WTC11 (cell line): ENCODE measurements around the gene STRADA. TPM values are rescaled to one million over a fixed set of nuclear protein-coding genes. Genes with fewer than 3 reads are reported as not detected.

Experiments
- ATAC-seq: fragments of 200-7000 bp; cut with Tn5 transposase; 2 replicates; pipeline ENCODE4 v1.10.0; 2021; ENCODE audit warnings: mild to moderate bottlenecking, moderate library complexity
- CTCF ChIA-PET: fragments of 300-600 bp; sonication (Branson Sonifier 250); formaldehyde crosslinking; loops from one replicate; lab custom pipeline; 2021; ENCODE audit warnings: antibody characterized with exemption; lab: Charles Lee
- POLR2A ChIA-PET: fragments of 350-600 bp; sonication (Branson Sonifier 250); formaldehyde crosslinking; loops from one replicate; lab custom pipeline; 2021; ENCODE audit warnings: antibody characterized with exemption; lab: Charles Lee
- DNase-seq: peaks from one replicate; pipeline ENCODE4 v3.0.0; 2021; ENCODE audit warnings: low spot score
- H3K27ac Mint-ChIP-seq: 2 replicates; pipeline ENCODE4 v1.8.0; 2021; ENCODE audit warnings: mixed read lengths
- H3K27me3 Mint-ChIP-seq: 2 replicates; pipeline ENCODE4 v1.8.0; 2021; ENCODE audit warnings: low read depth, mild to moderate bottlenecking, moderate library complexity, mixed read lengths
- H3K36me3 Mint-ChIP-seq: 2 replicates; pipeline ENCODE4 v1.8.0; 2021; ENCODE audit warnings: mixed read lengths
- H3K4me1 Mint-ChIP-seq: 2 replicates; pipeline ENCODE4 v1.8.0; 2022; ENCODE audit warnings: mixed read lengths
- H3K4me3 Mint-ChIP-seq: 2 replicates; pipeline ENCODE4 v1.8.0; 2021; ENCODE audit warnings: mild to moderate bottlenecking, moderate library complexity, mixed read lengths
- H3K9me3 Mint-ChIP-seq: 2 replicates; pipeline ENCODE4 v1.8.0; 2021; ENCODE audit warnings: mixed read lengths
- CREB1 ChIP-seq: sonication (generic); formaldehyde crosslinking; IDR thresholded peaks from 2 replicates; pipeline ENCODE4 v1.8.0; 2023; ENCODE audit warnings: mild to moderate bottlenecking, missing genetic modification reagents
- EMX1 ChIP-seq: fragments of 250-450 bp; sonication (Bioruptor Pico); IDR thresholded peaks from 2 replicates; pipeline ENCODE4 v1.8.0; 2021; ENCODE audit warnings: mild to moderate bottlenecking
- FOXK1 ChIP-seq: sonication (generic); formaldehyde crosslinking; IDR thresholded peaks from 2 replicates; pipeline ENCODE4 v1.8.0; 2022; ENCODE audit warnings: mild to moderate bottlenecking, moderate library complexity, missing genetic modification reagents
- MYBL2 ChIP-seq: sonication (generic); formaldehyde crosslinking; IDR thresholded peaks from 2 replicates; pipeline ENCODE4 v1.8.1; 2023; ENCODE audit warnings: mild to moderate bottlenecking, moderate library complexity, missing genetic modification reagents
- NFYB ChIP-seq: sonication (generic); formaldehyde crosslinking; conservative IDR thresholded peaks from 2 replicates; pipeline ENCODE4 v1.8.0; 2022; ENCODE audit warnings: low read depth, missing genetic modification reagents
- NR1H2 ChIP-seq: sonication (generic); formaldehyde crosslinking; IDR thresholded peaks from 2 replicates; pipeline ENCODE4 v1.9.0; 2021; ENCODE audit warnings: mild to moderate bottlenecking, moderate library complexity, missing genetic modification reagents
- NR2C2 ChIP-seq: sonication (generic); formaldehyde crosslinking; IDR thresholded peaks from 2 replicates; pipeline ENCODE4 v1.8.0; 2022; ENCODE audit warnings: mild to moderate bottlenecking, missing genetic modification reagents
- SMAD4 ChIP-seq: sonication (generic); formaldehyde crosslinking; IDR thresholded peaks from 2 replicates; pipeline ENCODE4 v1.8.0; 2022; ENCODE audit warnings: mild to moderate bottlenecking, missing genetic modification reagents
- TCF7 ChIP-seq: sonication (generic); formaldehyde crosslinking; IDR thresholded peaks from 2 replicates; pipeline ENCODE4 v1.8.0; 2022; ENCODE audit warnings: mild to moderate bottlenecking, low read depth, missing genetic modification reagents, moderate library complexity
- ZNF121 ChIP-seq: sonication (generic); formaldehyde crosslinking; IDR thresholded peaks from 2 replicates; pipeline ENCODE4 v1.8.0; 2023; ENCODE audit warnings: missing genetic modification reagents
- total RNA-seq: library from RNA; stranded (reverse); gene quantifications from 3 replicates; pipeline ENCODE4 v1.2.3, GENCODE V29; 2021
- TF ChIP-seq, protein P1 (sequence below): sonication (generic); formaldehyde crosslinking; IDR thresholded peaks from 2 replicates; pipeline ENCODE4 v1.8.0; 2022; ENCODE audit warnings: missing genetic modification reagents
- TF ChIP-seq, protein P2 (sequence below): sonication (generic); formaldehyde crosslinking; IDR thresholded peaks from 2 replicates; pipeline ENCODE4 v1.8.1; 2023; ENCODE audit warnings: mild to moderate bottlenecking, missing genetic modification reagents, borderline replicate concordance
- TF ChIP-seq, protein P3 (sequence below): fragments of 250-450 bp; sonication (Bioruptor Pico); IDR thresholded peaks from 2 replicates; pipeline ENCODE4 v2.1.2; 2022; ENCODE audit warnings: mild to moderate bottlenecking, moderate library complexity
- TF ChIP-seq, protein P4 (sequence below): sonication (generic); formaldehyde crosslinking; IDR thresholded peaks from 2 replicates; pipeline ENCODE4 v1.8.1; 2022; ENCODE audit warnings: low read depth, missing genetic modification reagents, borderline replicate concordance
- TF ChIP-seq, protein P5 (sequence below): sonication (generic); formaldehyde crosslinking; IDR thresholded peaks from 2 replicates; pipeline ENCODE4 v1.8.1; 2023; ENCODE audit warnings: mild to moderate bottlenecking, missing genetic modification reagents

STRADA gene
- total RNA-seq, 1 experiment from 2014 or later: 36.6 TPM

DNA sequence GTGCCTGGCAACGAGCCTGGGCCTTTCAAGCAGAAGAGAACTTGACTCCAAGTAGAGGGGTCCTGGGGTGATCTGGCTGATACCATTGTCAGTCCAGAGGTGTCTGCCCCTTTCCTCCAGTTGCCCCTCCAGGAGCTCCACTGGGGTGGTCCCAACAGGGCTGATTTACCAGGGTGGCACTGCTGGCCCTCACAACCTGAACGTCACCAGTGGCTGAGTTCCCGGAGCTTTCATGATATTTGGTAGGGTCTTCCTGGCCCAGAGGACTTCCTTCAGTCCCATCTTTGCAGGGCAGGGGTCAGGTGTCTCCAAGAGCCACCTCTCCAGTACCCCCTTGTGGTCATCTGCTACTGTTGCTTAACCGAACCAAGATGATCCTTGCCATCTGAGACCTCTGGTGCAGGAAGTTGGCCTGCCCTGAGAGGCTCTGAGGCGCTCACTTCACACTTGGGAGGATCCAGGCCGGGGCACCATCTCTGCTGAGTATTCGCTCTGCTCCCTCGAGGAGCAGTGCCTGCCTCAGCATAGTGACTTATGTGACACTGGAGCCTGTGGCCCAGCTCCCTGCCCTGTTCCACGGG is 45.1 kb downstream of the STRADA start (continued):
- TF ChIP-seq FOXK1 (CRISPR knock-in tag) (no peak), TCF7 (no peak)

DNA sequence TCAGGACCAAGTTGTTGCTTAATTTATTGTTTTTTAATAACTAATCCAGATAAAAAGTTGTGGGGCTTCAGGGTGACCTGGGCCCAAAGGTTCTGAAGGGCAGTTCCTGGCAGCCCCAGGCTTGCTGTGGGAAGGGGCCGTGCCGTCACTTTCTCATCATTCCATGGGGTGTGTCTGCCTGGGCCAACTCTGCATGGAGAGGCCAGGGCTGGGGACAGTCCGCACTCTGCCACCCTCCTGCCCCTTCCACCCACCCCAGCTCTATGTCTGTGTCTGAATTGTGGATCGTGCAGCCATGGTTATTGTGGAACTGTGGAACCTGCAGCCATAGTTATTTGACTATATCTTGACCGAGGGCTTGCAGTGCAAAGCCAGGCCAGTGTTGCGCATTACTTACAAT is 45.7 kb downstream of the STRADA start:
- Mint-ChIP-seq H3K27ac (0 out of 2 replicates have a peak overlapping the region, but pooled peaks have one; percentile 63), H3K4me1 (peaks cover 33% of the 10 kb centered on the region), H3K27me3 (no peaks in the 10 kb centered on the region), H3K36me3 (peaks cover 7% of the 10 kb centered on the region; the same call in 1 of the 2 replicates), H3K4me3 (no peak overlapping the region), H3K9me3 (no peaks in the 10 kb centered on the region)
- POLR2A ChIA-PET: no interaction called here
- DNase-seq (no peak), ATAC-seq (no peak)
- CTCF ChIA-PET: interaction anchor here (0.6 to 2.6 kb wide), 13 partner anchors 8 to 271 kb away, joined by 3 to 19 read pairs (median 5); partner anchors contain the start of gene MAP3K3
- TF ChIP-seq, protein P1, sequence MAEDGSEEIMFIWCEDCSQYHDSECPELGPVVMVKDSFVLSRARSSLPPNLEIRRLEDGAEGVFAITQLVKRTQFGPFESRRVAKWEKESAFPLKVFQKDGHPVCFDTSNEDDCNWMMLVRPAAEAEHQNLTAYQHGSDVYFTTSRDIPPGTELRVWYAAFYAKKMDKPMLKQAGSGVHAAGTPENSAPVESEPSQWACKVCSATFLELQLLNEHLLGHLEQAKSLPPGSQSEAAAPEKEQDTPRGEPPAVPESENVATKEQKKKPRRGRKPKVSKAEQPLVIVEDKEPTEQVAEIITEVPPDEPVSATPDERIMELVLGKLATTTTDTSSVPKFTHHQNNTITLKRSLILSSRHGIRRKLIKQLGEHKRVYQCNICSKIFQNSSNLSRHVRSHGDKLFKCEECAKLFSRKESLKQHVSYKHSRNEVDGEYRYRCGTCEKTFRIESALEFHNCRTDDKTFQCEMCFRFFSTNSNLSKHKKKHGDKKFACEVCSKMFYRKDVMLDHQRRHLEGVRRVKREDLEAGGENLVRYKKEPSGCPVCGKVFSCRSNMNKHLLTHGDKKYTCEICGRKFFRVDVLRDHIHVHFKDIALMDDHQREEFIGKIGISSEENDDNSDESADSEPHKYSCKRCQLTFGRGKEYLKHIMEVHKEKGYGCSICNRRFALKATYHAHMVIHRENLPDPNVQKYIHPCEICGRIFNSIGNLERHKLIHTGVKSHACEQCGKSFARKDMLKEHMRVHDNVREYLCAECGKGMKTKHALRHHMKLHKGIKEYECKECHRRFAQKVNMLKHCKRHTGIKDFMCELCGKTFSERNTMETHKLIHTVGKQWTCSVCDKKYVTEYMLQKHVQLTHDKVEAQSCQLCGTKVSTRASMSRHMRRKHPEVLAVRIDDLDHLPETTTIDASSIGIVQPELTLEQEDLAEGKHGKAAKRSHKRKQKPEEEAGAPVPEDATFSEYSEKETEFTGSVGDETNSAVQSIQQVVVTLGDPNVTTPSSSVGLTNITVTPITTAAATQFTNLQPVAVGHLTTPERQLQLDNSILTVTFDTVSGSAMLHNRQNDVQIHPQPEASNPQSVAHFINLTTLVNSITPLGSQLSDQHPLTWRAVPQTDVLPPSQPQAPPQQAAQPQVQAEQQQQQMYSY (CRISPR knock-in tag): no peak
- TF ChIP-seq SMAD4 (CRISPR knock-in tag): no peak
- TF ChIP-seq, protein P2, sequence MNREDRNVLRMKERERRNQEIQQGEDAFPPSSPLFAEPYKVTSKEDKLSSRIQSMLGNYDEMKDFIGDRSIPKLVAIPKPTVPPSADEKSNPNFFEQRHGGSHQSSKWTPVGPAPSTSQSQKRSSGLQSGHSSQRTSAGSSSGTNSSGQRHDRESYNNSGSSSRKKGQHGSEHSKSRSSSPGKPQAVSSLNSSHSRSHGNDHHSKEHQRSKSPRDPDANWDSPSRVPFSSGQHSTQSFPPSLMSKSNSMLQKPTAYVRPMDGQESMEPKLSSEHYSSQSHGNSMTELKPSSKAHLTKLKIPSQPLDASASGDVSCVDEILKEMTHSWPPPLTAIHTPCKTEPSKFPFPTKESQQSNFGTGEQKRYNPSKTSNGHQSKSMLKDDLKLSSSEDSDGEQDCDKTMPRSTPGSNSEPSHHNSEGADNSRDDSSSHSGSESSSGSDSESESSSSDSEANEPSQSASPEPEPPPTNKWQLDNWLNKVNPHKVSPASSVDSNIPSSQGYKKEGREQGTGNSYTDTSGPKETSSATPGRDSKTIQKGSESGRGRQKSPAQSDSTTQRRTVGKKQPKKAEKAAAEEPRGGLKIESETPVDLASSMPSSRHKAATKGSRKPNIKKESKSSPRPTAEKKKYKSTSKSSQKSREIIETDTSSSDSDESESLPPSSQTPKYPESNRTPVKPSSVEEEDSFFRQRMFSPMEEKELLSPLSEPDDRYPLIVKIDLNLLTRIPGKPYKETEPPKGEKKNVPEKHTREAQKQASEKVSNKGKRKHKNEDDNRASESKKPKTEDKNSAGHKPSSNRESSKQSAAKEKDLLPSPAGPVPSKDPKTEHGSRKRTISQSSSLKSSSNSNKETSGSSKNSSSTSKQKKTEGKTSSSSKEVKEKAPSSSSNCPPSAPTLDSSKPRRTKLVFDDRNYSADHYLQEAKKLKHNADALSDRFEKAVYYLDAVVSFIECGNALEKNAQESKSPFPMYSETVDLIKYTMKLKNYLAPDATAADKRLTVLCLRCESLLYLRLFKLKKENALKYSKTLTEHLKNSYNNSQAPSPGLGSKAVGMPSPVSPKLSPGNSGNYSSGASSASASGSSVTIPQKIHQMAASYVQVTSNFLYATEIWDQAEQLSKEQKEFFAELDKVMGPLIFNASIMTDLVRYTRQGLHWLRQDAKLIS (CRISPR knock-in tag): no peak

DNA sequence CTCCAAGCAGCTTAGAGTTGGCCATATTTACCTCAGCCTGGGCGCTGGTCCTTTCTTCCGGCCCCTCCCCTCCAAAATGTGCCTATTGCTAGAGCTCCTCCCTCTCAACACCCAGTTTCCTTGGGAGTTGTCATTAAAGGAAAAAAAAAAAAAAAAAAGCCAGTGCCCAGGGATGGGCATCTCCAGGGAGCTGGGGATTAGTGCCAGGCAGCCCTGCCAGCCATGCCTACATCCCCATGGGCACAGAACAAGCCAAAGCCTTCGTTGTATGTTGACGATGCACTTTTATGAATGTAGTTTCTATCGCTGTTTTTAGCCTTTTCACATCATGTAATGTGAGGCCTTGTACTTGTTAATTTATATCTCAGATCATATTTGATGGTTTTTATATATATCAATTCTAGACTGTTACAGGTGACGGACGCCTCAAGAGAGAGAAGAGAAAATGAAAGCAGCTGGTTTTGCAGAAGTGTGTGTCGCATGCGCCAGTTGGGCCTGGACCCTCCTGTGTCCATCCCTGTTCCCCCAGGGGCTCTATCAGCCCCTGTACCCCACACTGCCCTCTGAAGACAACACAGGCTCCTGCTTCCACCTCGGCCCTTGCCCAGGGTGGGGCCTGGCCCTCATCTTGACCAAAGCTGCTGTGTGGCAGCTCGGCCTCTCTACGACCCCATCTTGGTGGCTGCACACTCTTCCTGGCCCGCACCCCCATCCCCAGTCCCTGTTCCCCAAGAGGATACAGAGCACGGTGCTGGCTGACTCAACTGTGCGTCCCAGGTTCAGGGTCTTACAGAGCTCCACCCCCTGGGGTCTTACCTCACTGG is 46.4 kb downstream of the STRADA start:
- H3K4me1 Mint-ChIP-seq: peaks cover 33% of the 10 kb centered on the region
- H3K4me3 Mint-ChIP-seq: no peak overlapping the region
- H3K36me3 Mint-ChIP-seq: peaks cover 12% of the 10 kb centered on the region; the same call in 1 of the 2 replicates
- no peaks in the 10 kb centered on the region for H3K9me3 Mint-ChIP-seq
- H3K27ac Mint-ChIP-seq: no peak overlapping the region
- H3K27me3 Mint-ChIP-seq: no peaks in the 10 kb centered on the region
- ATAC-seq (no peak), DNase-seq (no peak)
- TF ChIP-seq CREB1 (CRISPR knock-in tag) (no peak), NFYB (no peak)
- POLR2A ChIA-PET: interaction anchor here (0.6 kb wide), 1 partner anchor 224 kb away, joined by 4 read pairs; no protein-coding TSS in a partner anchor
- CTCF ChIA-PET: interaction anchor here (0.6 to 3.3 kb wide), 13 partner anchors 12 to 270 kb away, joined by 3 to 22 read pairs (median 6); partner anchors contain the start of gene MAP3K3

DNA sequence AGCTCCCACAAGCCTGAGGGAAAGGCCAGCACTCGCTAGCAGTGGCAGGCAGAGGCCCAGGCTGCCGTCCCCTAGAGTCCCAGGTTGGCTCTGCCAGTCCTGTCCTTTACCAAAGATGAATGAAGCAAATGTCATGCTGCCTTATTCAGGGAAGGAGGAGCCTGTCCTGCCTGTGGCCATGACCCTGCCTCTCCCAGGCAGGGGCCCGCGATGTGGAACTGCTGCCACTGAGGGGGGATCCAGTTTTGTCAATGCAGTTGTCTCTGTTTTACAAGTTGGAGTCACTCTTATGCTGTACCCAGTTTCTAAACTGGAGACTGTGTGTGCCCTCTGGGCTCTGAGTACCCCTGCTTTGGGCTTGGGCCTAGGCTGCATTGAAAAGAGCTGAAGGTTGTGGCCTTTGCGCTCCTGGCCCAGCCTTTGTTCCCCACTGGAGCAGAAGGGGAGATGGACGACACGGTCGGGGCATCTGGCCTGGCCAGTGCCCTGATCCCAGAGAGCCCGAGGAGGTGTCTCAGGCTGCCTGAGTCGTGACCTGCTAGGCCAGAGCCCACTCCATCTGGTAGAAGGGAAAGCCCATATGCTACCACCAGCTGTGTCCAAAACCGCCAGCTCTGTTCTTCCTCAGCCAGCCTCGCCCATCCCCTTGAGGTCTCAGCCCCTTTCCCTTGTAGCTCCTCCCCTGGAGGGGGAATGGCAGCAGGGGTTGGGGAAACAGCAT is 47.2 kb downstream of the STRADA start:
- ChIA-PET CTCF (interaction anchor here (0.6 to 3.3 kb wide), 13 partner anchors 11 to 269 kb away, joined by 3 to 22 read pairs (median 6); partner anchors contain the start of gene MAP3K3), POLR2A (interaction anchor here (0.6 kb wide), 1 partner anchor 225 kb away, joined by 4 read pairs; no protein-coding TSS in a partner anchor)
- ATAC-seq: peak; percentile 18
- no peak overlapping the region for H3K4me3 Mint-ChIP-seq
- H3K27me3 Mint-ChIP-seq: no peaks in the 10 kb centered on the region
- no peak overlapping the region for H3K27ac Mint-ChIP-seq
- DNase-seq: no peak
- H3K4me1 Mint-ChIP-seq: peaks cover 33% of the 10 kb centered on the region
- peaks cover 15% of the 10 kb centered on the region; the same call in 1 of the 2 replicates for H3K36me3 Mint-ChIP-seq
- H3K9me3 Mint-ChIP-seq: no peaks in the 10 kb centered on the region
- TF ChIP-seq, protein P3, sequence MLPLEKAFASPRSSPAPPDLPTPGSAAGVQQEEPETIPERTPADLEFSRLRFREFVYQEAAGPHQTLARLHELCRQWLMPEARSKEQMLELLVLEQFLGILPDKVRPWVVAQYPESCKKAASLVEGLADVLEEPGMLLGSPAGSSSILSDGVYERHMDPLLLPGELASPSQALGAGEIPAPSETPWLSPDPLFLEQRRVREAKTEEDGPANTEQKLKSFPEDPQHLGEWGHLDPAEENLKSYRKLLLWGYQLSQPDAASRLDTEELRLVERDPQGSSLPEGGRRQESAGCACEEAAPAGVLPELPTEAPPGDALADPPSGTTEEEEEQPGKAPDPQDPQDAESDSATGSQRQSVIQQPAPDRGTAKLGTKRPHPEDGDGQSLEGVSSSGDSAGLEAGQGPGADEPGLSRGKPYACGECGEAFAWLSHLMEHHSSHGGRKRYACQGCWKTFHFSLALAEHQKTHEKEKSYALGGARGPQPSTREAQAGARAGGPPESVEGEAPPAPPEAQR: no peak
- no peak for TF ChIP-seq NR1H2 (CRISPR knock-in tag)
- TF ChIP-seq, protein P4, sequence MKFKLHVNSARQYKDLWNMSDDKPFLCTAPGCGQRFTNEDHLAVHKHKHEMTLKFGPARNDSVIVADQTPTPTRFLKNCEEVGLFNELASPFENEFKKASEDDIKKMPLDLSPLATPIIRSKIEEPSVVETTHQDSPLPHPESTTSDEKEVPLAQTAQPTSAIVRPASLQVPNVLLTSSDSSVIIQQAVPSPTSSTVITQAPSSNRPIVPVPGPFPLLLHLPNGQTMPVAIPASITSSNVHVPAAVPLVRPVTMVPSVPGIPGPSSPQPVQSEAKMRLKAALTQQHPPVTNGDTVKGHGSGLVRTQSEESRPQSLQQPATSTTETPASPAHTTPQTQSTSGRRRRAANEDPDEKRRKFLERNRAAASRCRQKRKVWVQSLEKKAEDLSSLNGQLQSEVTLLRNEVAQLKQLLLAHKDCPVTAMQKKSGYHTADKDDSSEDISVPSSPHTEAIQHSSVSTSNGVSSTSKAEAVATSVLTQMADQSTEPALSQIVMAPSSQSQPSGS (CRISPR knock-in tag): no peak
- TF ChIP-seq TCF7: no peak
- TF ChIP-seq EMX1 (CRISPR knock-in tag): no peak
- TF ChIP-seq ZNF121: no peak
- TF ChIP-seq MYBL2 (CRISPR knock-in tag): no peak
- TF ChIP-seq, protein P5, sequence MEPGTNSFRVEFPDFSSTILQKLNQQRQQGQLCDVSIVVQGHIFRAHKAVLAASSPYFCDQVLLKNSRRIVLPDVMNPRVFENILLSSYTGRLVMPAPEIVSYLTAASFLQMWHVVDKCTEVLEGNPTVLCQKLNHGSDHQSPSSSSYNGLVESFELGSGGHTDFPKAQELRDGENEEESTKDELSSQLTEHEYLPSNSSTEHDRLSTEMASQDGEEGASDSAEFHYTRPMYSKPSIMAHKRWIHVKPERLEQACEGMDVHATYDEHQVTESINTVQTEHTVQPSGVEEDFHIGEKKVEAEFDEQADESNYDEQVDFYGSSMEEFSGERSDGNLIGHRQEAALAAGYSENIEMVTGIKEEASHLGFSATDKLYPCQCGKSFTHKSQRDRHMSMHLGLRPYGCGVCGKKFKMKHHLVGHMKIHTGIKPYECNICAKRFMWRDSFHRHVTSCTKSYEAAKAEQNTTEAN: no peak
- TF ChIP-seq NR2C2: no peak
